Stomach (tissue), 9 donors: ENCODE measurements around the gene FLT3LG. TPM values are rescaled to one million over a fixed set of nuclear protein-coding genes. Genes with fewer than 3 reads are reported as not detected.
A peak's percentile ranks its signal among the peaks of the same experiment; 100 is the strongest.

ENCODE experiments used
- DNase-seq, 2 donors: peaks; one replicate each; pipeline versions ENCODE4 v3.0.0 to v3.0.0-alpha.2; 2013 to 2019
- H3K27ac ChIP-seq, 5 donors: fragments of 200-600 bp in 4 of 5; sonication (generic) in 4 of 5; one replicate each; pipeline ENCODE4 v1.5.1; 2013 to 2019; ENCODE audit warnings: mild to moderate bottlenecking in 1 of 5, moderate library complexity in 1 of 5
- H3K27me3 ChIP-seq, 3 donors: fragments of 200-600 bp; sonication (generic); one replicate each; pipeline ENCODE4 v1.5.1; 2017 to 2019; ENCODE audit warnings: mixed run types in 1 of 3
- H3K36me3 ChIP-seq, 4 donors: fragments of 200-600 bp; sonication (generic); 1 replicate in 3 of 4; 2 replicates in 1 of 4; pipeline ENCODE4 v1.5.1; 2016 to 2019
- H3K4me1 ChIP-seq, 4 donors: fragments of 200-600 bp; sonication (generic); one replicate each; pipeline ENCODE4 v1.5.1; 2016 to 2019
- H3K4me3 ChIP-seq, 4 donors: fragments of 200-600 bp; sonication (generic) in 3 of 4; one replicate each; pipeline ENCODE4 v1.5.1; 2016 to 2019; ENCODE audit warnings: mild to moderate bottlenecking in 1 of 4
- H3K9me3 ChIP-seq, 4 donors: fragments of 200-600 bp; sonication (generic); one replicate each; pipeline ENCODE4 v1.5.1; 2016 to 2019
- EP300 ChIP-seq: sonication (generic); formaldehyde crosslinking; IDR thresholded peaks from one replicate; pipeline ENCODE4 v1.6.1; 2017; ENCODE audit warnings: antibody characterized with exemption
- POLR2A ChIP-seq, 4 donors: fragments of 450-650 bp; IDR thresholded peaks; one replicate each; pipeline ENCODE4 v1.6.1; 2016; ENCODE audit warnings: antibody characterized with exemption in 4 of 4, control low read depth in 2 of 4, mild to moderate bottlenecking in 1 of 4, moderate library complexity in 1 of 4
- POLR2AphosphoS5 ChIP-seq, 3 donors: sonication (generic); formaldehyde crosslinking; IDR thresholded peaks; one replicate each; pipeline ENCODE4 v1.6.1; 2016; ENCODE audit warnings: antibody characterized with exemption in 3 of 3
- WGBS, 5 donors: extraction: QIAGEN DNeasy Blood & Tissue Kit in 3 of 5; methylation state at CpG; one replicate each; pipeline versions ENCODE4 v1.1.5 to v1.1.7; 2013 to 2018; 5-methylcytosine and 5-hydroxymethylcytosine counted together
- intact Hi-C: fragments of 100-400 bp; cut with DNase I; formaldehyde crosslinking; loops from one replicate; pipeline ENCODE4 v1.15.1; 2023; ENCODE audit warnings: low total_unique reads
- polyA plus RNA-seq, 3 donors: library from polyadenylated mRNA; stranded (reverse); fragments of 200-250 nt; gene quantifications; one replicate each; pipeline ENCODE4 v1.2.3, GENCODE V29; 2013
- total RNA-seq, 5 donors: library from RNA; depleted of rRNA; stranded (reverse); fragments of >200 nt; gene quantifications; one replicate each; pipeline versions ENCODE4 v1.1.0 to v1.2.3, GENCODE V29; 2014 to 2016
- TF ChIP-seq, protein P1 (sequence below), 7 experiments: fragments of 450-650 bp in 4 of 7; fragments of 200-600 bp in 3 of 7; sonication (generic) in 3 of 7; IDR thresholded peaks; one replicate each; pipeline ENCODE4 v1.5.1; 2016 to 2019; ENCODE audit warnings: antibody characterized with exemption in 7 of 7, control low read depth in 2 of 7, mild to moderate bottlenecking in 1 of 7
- donor health status: healthy with polysubstance abuse.
- donor health status: Bipolar disorder and iron deficiency.
- donor health status: healthy.

Gene FLT3LG
- total and polyA plus RNA-seq, 8 donors = 1.3 to 14.5 (median 11.0) TPM; not detected in 3

DNA sequence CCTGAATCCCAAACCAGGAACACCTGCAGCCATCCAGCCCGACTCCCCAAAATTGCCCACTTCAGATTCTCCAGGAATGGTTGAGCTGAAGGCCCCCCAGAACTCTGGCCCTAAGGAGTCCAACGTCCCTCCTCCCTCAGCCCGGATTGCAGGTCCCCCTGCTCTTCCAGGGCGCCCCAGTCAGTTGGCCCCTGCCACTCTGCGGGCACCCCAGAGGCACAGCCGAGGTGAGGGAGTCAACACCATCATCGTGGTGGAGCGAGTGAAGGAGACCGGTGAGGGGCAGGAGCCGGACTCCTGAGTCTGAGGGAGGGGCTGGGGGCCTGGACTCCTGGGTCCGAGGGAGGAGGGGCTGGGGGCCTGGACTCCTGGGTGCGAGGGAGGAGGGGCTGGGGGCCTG is 46.7 kb upstream of the FLT3LG start:
- H3K27me3 ChIP-seq = peaks cover 47 to 100% (median 99%) of the 10 kb centered on the region in 3 donors
- intact Hi-C loops = no loop called here
- WGBS, 5 donors = 47 to 55% (median 51%) methylated on average over 9 to 12 of the region's 12 CpGs
- DNase-seq = no peak
- H3K36me3 ChIP-seq = no peaks in the 10 kb centered on the region
- H3K4me3 ChIP-seq = no peak overlapping the region
- TF ChIP-seq POLR2A (IDR thresholded peaks at IDR 0.05) = no peak
- no peak for TF ChIP-seq POLR2AphosphoS5 (IDR thresholded peaks at IDR 0.05)
- TF ChIP-seq, protein P1, sequence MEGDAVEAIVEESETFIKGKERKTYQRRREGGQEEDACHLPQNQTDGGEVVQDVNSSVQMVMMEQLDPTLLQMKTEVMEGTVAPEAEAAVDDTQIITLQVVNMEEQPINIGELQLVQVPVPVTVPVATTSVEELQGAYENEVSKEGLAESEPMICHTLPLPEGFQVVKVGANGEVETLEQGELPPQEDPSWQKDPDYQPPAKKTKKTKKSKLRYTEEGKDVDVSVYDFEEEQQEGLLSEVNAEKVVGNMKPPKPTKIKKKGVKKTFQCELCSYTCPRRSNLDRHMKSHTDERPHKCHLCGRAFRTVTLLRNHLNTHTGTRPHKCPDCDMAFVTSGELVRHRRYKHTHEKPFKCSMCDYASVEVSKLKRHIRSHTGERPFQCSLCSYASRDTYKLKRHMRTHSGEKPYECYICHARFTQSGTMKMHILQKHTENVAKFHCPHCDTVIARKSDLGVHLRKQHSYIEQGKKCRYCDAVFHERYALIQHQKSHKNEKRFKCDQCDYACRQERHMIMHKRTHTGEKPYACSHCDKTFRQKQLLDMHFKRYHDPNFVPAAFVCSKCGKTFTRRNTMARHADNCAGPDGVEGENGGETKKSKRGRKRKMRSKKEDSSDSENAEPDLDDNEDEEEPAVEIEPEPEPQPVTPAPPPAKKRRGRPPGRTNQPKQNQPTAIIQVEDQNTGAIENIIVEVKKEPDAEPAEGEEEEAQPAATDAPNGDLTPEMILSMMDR (IDR thresholded peaks at IDR 0.05) = no peak
- TF ChIP-seq EP300 = no peak
- no peaks in the 10 kb centered on the region for H3K9me3 ChIP-seq
- H3K27ac ChIP-seq = no peak overlapping the region
- peaks cover 20 to 33% (median 28%) of the 10 kb centered on the region in 4 donors for H3K4me1 ChIP-seq

DNA sequence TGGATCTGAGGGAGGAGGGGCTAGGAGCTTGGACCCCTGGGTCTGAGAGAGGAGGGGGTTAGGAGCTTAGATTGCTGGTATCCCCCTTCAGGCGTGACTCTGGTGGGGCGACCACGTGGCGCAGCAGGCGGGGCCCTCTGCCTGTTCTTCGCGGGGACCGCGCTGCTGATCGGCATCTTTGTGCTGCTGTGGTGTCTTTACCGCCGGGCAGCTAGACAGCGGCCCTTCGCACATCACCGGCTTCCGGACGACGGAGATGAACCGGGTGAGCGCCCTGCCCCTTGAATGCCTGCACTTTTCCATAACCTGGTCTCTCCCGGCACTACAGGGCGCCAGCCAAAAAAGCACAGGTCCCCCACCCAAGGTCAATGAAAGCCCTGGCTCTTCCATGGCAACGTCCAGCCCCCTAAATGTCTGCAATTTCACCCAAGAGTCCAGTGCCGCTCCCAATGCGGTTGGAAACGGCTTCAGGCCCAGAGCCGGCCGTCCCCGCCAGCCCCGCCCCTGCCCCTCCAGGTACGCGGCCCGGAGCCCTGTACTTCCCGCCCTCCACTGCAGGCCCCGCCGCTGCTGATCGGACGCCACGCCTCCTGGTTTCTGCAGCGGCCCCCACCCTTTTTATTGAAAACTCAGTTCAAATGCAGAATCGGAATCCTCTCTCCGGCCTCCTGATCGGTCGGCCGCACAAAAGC is 46.0 kb upstream of the FLT3LG start:
- Histone ChIP-seq H3K36me3 (no peaks in the 10 kb centered on the region), H3K4me3 (peak overlapping the region; percentile 7 to 28 (median 16)), H3K9me3 (no peaks in the 10 kb centered on the region), H3K27me3 (peaks cover 47 to 100% (median 99%) of the 10 kb centered on the region in 3 donors), H3K27ac (no peak overlapping the region), H3K4me1 (peaks cover 15 to 32% (median 27%) of the 10 kb centered on the region in 4 donors)
- WGBS, 5 donors = 1 to 6% (median 3%) methylated on average over 12 to 45 of the region's 45 CpGs
- intact Hi-C loops = no loop called here
- TF ChIP-seq POLR2AphosphoS5 (IDR thresholded peaks at IDR 0.05) = no peak
- no peak for TF ChIP-seq POLR2A (IDR thresholded peaks at IDR 0.05)
- no peak for TF ChIP-seq EP300
- TF ChIP-seq, protein P1 (IDR thresholded peaks at IDR 0.05) = no peak
- peak in 1 of 2 donors; percentile 40 for DNase-seq

GRCh38 chr19:49428547-49429451 is 45.2 kb upstream of the FLT3LG start:
- Histone ChIP-seq H3K27ac (no peak overlapping the region), H3K4me3 (peak overlapping the region in 3 of 4 donors; percentile 7 to 28 (median 14)), H3K27me3 (peaks cover 49 to 100% (median 99%) of the 10 kb centered on the region in 3 donors), H3K4me1 (peaks cover 11 to 27% (median 22%) of the 10 kb centered on the region in 4 donors), H3K9me3 (no peaks in the 10 kb centered on the region), H3K36me3 (no peaks in the 10 kb centered on the region)
- intact Hi-C loops = no loop called here
- no peak for DNase-seq
- 9 to 15% (median 13%) methylated on average over 22 to 29 of the region's 29 CpGs for WGBS, 5 donors
- no peak for TF ChIP-seq POLR2AphosphoS5 (IDR thresholded peaks at IDR 0.05)
- TF ChIP-seq, protein P1 (IDR thresholded peaks at IDR 0.05) = no peak

- H3K27ac ChIP-seq = no peak overlapping the region
- H3K4me3 ChIP-seq = no peak overlapping the region
- DNase-seq = no peak
- TF ChIP-seq POLR2A (IDR thresholded peaks at IDR 0.05) (no peak), POLR2AphosphoS5 (IDR thresholded peaks at IDR 0.05) (no peak), EP300 (no peak)
- TF ChIP-seq, protein P1 (IDR thresholded peaks at IDR 0.05) = no peak
- H3K4me1 ChIP-seq = peaks cover 11 to 24% (median 21%) of the 10 kb centered on the region in 4 donors
- 58 to 73% (median 68%) methylated on average over 7 to 9 of the region's 9 CpGs for WGBS, 5 donors
- no peaks in the 10 kb centered on the region for H3K36me3 ChIP-seq
- intact Hi-C loops = loop anchor here (5.0 kb wide), 1 partner anchor 33 kb away; no protein-coding TSS in a partner anchor
- peaks cover 56 to 100% (median 100%) of the 10 kb centered on the region in 3 donors for H3K27me3 ChIP-seq
- no peaks in the 10 kb centered on the region for H3K9me3 ChIP-seq
Observed at GRCh38 chr19:49430172-49430677, 43.8 kb upstream of the FLT3LG start.
